Activated CD8-positive, alpha-beta T cell treated with anti-CD3 and anti-CD28 coated beads, Interleukin-2, amount 10 ng/mL, durations not matched to agents 7 days and 5 days (primary cell): Measurements from ENCODE around the gene PPM1N. TPM values are rescaled to one million over a fixed set of nuclear protein-coding genes. Genes with fewer than 3 reads are reported as not detected.

ENCODE experiments used
- total RNA-seq, 2 experiments: library from RNA; stranded (reverse); gene quantifications; one replicate each; pipeline ENCODE4 v1.2.3, GENCODE V29; 2021

The PPM1N gene
- total RNA-seq, 2 experiments from 2014 or later, result 1.6 to 3.2 TPM

Other genes with a start within 250 kb of the PPM1N start
- gene MARK4, start 247.2 kb upstream of the PPM1N start, total RNA-seq, result 10 to 100 TPM; 18.3 to 18.5 TPM
- not detected for gene CKM, start 175.6 kb upstream of the PPM1N start, total RNA-seq
- not detected for gene KLC3, start 157.7 kb upstream of the PPM1N start, total RNA-seq
- gene ERCC2, start 127.9 kb upstream of the PPM1N start, total RNA-seq, result 10 to 100 TPM; 23.7 to 24.4 TPM
- 10 to 100 TPM; 11.8 to 13.4 TPM for gene PPP1R13L, start 93.4 kb upstream of the PPM1N start, total RNA-seq
- 10 to 100 TPM in 1 of 2 experiments, 1 to 10 TPM in 1; 9.5 to 10.6 TPM for gene POLR1G, start 91.8 kb upstream of the PPM1N start, total RNA-seq
- gene ERCC1, start 74.5 kb upstream of the PPM1N start, total RNA-seq, result 10 to 100 TPM; 57.5 to 64.8 TPM
- gene FOSB, start 30.4 kb upstream of the PPM1N start, total RNA-seq, result 100 to 1,000 TPM; 154 to 172 TPM
- gene RTN2, start 1.4 kb upstream of the PPM1N start, total RNA-seq, result 1 to 10 TPM; 2.0 to 3.4 TPM
- 100 to 1,000 TPM; 215 to 222 TPM for gene VASP, start 9.0 kb downstream of the PPM1N start, total RNA-seq
- gene OPA3, start 86.4 kb downstream of the PPM1N start, total RNA-seq, result 10 to 100 TPM; 13.4 to 14.9 TPM
- gene GPR4, start 103.8 kb downstream of the PPM1N start, total RNA-seq, result not detected
- gene EML2, start 141.0 kb downstream of the PPM1N start, total RNA-seq, result 10 to 100 TPM; 93.6 to 97.6 TPM
- 1 to 10 TPM; 7.0 to 9.2 TPM for gene GIPR, start 169.8 kb downstream of the PPM1N start, total RNA-seq
- 100 to 1,000 TPM; 634 to 652 TPM for gene SNRPD2, start 193.5 kb downstream of the PPM1N start, total RNA-seq
- gene QPCTL, start 194.2 kb downstream of the PPM1N start, total RNA-seq, result 1 to 10 TPM; 6.7 to 8.0 TPM
- 10 to 100 TPM; 32.6 to 33.9 TPM for gene FBXO46, start 232.5 kb downstream of the PPM1N start, total RNA-seq
- gene MEIOSIN, start 235.0 kb downstream of the PPM1N start, total RNA-seq, result not detected